ENCODE data around the gene TMEM271.
"Not testable (repeated sequence)": the region's sequence is repeated elsewhere in the genome, so short reads cannot be mapped to it uniquely, and the experiment has no call there.

TMEM271 gene

GRCh38 chr4:561426-561825 is 14.7 kb downstream of the TMEM271 start:
- DNase-seq: no peak

GRCh38 chr4:560731-561291 is 15.3 kb downstream of the TMEM271 start:
- DNase-seq: no peak

DNA sequence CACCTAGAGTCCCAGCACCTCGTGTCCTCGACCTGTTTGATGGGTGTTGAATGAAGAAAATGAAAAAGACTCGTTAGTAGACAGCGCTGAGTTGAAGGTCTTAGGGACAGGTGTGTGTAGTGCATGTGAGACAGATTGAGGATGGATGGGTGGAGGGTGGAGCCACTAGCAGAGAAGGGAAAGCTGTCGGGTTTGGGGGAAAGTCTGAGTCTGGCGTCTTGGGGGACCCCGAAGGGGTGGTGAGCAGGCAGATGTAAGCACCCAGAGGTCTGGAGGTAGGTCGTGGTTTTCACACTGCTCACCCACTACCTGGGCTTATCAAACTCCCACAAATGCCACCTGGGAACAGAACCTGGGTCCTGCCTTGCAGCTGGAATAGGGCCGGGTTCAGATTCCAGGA is 16.0 kb downstream of the TMEM271 start:
- no peak for DNase-seq

- no peak for DNase-seq
Measured at GRCh38 chr4:555566-556275, 20.4 kb downstream of the TMEM271 start.

DNA sequence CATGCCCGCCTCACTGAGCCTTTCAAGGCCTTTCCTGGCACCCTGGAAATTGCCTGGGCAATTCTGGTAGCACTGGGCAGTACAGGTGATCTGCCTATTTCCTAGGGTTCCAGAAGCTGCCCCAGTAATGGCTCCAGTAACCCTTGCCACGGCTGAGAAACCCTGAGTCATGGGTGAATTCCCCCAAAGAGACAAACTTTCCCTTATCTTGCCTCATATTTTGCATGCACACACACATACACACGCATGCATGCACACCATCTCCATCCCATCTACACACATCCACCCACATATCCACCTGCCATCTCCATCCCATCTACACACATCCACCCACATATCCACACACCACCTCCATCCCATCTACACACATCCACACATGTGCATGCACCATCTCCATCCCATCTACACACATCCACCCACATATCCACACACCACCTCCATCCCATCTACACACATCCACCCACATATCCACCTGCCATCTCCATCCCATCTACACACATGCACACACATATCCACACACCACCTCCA is 21.2 kb downstream of the TMEM271 start:
- DNase-seq: not testable (repeated sequence)

GRCh38 chr4:552019-552418 is 24.1 kb downstream of the TMEM271 start:
- no peak for DNase-seq

DNA sequence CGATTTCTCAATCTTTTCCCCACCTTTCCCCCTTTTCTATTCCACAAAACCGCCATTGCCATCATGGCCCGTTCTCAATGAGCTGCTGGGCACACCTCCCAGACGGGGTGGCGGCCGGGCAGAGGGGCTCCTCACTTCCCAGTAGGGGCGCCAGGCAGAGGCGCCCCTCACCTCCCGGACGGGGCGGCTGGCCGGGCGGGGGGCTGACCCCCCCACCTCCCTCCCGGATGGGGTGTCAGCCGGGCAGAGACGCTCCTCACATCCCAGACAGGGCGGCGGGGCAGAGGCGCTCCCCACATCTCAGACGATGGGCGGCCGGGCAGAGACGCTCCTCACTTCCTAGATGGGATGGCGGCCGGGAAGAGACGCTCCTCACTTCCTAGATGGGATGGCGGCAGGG is 25.8 kb downstream of the TMEM271 start:
- not testable (repeated sequence) for DNase-seq

DNA sequence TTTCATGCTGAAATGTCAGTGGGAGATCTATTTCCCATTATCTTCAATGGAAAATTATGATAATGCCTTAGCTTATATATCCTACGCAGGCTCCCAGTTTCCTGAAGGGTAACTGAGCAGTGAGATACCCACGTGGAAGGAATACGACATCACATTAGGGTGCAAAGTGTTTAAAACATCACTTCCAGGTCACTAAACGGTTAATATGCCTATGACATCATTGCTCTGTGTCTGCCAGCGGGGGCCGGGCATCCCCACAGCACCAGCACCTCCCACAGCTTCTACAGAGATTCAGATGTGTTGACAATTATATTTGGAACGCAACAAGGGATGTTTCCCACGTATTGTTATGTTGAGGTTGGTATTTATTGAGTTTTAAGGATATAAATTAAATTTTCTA is 27.1 kb downstream of the TMEM271 start:
- no peak for DNase-seq

DNA sequence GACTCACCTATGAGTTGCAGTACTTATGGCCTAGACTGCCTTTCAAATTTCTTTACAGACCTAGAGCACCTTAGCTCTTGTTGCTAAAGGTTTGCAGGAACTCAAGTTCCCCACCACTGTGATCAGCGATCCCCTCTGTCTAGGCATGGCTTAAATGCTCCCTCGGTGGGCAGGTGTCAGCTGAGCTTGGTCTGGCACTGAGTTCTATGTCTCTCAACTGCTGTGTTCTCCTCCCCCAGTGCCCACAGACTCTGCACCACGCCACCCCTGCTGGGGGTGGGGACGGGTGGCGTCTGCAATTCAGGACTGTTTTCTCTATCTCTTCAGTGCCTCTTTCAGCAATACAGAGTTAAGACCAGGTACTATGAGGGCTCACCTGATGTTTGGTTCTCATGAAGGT is 30.5 kb downstream of the TMEM271 start:
- DNase-seq: no peak

DNA sequence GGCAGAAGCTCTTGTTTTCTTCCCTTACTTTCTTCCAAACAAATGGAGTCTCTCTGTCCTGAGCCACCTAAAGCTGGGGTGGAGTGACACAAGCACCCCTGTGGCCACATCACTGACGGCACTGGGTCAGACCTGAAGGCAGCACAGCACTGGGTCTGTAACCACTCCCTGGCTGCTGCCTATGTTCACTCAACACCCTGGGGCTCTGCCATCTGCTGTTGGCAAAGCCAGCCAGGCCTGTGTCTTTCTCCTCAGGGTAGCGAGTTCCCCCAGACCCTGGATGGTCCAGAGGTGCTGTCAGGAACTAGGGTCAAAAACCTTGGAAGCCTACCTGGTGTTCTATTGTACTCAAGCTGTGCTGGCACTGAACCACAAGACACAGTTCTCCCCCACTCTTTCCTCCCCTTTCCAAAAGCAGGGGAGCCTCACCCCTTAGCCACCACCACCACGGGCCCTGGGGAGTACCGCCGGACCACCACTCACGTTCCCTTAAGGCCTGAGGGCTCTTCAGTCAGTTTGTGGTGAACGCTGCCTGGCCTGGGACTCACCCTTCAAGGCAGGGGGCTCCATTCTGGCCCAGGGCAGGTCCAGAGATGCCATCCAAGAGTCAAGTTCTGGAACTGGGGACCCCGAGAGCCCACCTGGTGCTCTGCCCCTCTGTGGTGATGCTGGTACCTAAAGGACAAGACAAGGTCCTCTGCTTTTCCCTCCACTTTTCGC is 31.5 kb downstream of the TMEM271 start:
- DNase-seq: no peak

GRCh38 chr4:541271-541670 is 34.8 kb downstream of the TMEM271 start:
- no peak for DNase-seq

- no peak for DNase-seq
Measured at GRCh38 chr4:538542-539142, 37.5 kb downstream of the TMEM271 start.

GRCh38 chr4:537436-538264 is 38.4 kb downstream of the TMEM271 start:
- no peak for DNase-seq

GRCh38 chr4:536351-536972 is 39.6 kb downstream of the TMEM271 start:
- no peak for DNase-seq

GRCh38 chr4:535924-536281 is 40.2 kb downstream of the TMEM271 start:
- DNase-seq: no peak

- DNase-seq: no peak
Measured at GRCh38 chr4:535181-535923, 40.7 kb downstream of the TMEM271 start.

- no peak for DNase-seq
Measured at GRCh38 chr4:534576-535151, 41.4 kb downstream of the TMEM271 start.

DNA sequence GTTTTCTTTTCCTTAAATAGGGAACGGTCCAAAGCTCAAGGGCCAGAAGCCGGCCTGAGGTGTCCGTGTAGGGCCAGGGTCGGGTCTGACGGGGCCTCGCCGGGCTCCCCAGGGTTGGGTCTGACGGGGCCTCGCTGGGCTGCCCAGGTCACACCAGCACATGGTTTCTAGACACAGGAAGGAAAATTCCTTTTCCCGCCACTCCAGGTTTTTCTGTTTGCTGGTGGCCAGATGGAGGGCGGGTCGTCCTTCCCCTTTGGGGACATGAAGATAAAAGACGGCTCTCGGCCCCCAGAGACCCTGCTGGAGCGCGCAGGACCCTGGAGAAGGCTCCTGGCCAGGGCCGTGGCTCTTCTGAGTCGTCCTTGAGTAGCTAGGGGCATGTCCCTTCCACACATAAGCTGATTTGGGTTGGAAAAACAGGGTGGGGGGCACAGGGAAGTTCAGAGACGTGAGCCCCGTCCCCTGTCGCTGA is 42.0 kb downstream of the TMEM271 start:
- DNase-seq: no peak

DNA sequence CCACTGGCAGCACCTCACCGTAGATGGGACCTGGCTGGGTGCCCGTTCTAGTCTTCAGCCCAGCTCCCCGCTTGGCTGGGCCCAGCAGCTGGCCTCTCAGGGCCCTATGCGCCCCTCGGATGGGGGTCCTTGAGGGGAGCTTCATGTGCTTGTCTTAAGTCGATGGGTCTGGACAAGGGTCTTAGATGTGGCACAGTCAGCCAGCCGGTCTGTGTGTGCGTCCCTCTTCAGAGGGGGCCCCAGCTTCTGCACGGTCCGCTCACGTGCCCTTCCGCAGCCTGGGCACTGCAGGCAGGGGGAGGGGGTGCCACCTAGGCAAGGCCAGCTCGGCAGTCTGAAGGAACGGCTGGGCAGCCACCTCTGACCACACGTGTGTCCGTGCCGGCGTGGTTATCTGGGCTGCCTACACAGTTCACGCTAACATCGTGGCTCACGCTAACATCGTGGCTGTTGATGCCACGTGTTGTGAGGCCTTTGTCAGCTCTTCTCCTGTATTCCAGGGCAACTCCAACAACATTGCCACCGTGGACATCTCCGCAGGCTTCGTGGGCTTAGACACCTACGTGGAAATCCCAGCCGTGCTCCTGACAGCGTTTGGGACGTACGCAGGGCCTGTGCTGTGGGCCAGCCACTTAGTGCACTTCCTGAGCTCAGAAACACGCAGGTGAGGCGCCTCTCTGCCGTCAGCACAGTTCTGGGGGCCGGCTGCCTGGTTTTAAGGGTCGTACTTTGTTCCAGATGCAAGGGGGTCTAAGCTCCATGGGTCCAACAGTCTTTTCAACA is 42.6 kb downstream of the TMEM271 start:
- DNase-seq: no peak
